NCI-H2081 (cell line): ENCODE results near the gene KIF22.
A peak's percentile ranks its signal among the peaks of the same experiment; 100 is the strongest.

Source experiments
- DNase-seq, 2 experiments: peaks; one replicate each; lab custom pipeline; 2025; lab: John Stamatoyannopoulos, UW

KIF22 gene

DNA sequence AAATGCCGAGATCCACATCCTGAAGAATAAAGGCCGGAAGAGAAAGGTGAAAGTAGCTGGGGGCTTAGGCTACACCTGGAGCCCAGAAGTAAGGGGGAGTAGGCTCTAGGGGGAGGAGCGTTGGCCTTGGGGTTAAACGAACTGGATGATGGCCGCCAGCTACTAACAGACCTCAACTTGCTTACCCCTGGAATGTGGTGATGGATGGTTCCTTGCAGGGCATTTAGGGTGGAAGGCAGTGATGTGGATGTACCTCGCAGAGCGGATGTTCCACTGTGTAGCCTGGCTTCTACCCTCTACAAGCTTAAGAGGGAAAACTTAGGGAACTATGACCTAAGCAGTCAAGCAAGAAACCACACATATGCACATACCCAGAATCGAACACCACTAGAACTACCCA lies 13.5 kb downstream of the KIF22 start:
- DNase-seq = no peak

DNA sequence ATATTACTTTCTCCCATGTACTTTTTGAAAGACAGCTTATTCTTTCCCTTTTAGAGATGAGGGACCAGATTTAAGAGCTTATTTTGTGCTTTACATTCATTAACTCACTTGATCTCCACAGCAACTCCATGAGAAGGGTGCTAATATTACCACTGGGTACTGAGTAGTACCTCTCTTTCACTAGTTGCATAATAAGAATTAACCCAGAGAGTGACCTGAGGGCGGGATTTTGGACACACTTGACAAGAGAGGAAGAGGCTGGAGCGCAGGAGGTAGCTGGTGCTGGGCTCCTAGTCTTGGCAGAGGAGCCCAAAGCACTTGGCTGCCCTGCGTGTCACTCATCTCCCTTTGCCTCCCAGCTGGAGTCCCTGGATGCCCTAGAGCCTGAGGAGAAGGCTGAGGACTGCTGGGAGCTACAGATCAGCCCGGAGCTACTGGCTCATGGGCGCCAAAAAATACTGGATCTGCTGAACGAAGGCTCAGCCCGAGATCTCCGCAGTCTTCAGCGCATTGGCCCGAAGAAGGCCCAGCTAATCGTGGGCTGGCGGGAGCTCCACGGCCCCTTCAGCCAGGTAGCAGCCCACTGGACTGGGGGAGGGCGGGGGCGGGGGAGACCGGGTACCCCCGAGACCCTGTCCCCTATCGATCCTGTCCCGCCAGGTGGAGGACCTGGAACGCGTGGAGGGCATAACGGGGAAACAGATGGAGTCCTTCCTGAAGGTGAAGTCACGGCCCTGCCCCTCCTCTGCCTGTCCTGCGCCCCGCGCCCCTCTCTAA lies 14.1 kb downstream of the KIF22 start:
- peak in 1 of 2 experiments; percentile 49 for DNase-seq

DNA sequence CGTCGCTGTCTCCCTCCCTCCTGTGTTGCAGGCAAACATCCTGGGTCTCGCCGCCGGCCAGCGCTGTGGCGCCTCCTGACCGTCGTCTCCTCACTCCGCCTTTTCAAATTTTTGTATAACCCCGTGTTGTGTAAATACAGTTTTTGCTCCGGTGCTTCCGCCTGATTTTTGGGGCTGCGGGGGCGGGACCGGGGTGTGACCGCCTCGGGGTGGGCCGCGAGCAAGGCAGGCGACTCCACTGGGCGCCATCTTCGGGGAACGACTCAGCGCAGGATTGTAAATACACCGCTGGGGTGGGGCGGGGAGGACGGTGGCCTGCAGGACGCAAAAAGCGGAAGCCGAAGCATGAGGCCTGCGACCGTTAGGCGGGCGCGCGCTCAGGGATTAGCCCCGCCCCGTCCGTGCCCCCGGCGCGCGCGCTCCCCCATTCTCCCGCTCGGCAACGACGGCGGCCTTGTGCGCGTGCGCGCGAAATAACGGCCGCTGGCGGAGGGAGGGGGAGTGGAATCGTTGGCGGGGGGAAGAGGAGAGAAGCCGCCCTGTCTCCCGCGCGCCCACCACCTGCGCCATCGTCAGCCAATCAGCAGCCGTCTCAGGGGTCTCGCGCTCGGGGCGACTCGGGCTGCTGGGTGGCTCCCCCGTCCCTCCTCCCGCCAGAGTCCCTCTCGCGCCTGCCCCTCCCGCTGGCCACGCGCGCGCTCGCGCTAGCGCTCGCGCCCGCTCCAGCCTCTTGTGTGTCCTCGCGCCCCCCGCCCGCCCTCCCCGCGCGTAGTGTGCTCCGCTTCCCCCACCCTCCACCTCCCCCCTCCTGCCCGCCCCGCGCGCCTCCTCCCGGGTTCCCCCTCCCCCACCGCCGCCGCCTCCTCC lies 14.9 kb downstream of the KIF22 start:
- peak; percentile 98 for DNase-seq

GRCh38 chr16:29806099-29806579 lies 15.6 kb downstream of the KIF22 start, which contains the start of gene MAZ:
Gene MAZ (plus strand): TSS chr16:29806529. CDS start chr16:29806702, 173 bp downstream.
- DNase-seq = no peak

DNA sequence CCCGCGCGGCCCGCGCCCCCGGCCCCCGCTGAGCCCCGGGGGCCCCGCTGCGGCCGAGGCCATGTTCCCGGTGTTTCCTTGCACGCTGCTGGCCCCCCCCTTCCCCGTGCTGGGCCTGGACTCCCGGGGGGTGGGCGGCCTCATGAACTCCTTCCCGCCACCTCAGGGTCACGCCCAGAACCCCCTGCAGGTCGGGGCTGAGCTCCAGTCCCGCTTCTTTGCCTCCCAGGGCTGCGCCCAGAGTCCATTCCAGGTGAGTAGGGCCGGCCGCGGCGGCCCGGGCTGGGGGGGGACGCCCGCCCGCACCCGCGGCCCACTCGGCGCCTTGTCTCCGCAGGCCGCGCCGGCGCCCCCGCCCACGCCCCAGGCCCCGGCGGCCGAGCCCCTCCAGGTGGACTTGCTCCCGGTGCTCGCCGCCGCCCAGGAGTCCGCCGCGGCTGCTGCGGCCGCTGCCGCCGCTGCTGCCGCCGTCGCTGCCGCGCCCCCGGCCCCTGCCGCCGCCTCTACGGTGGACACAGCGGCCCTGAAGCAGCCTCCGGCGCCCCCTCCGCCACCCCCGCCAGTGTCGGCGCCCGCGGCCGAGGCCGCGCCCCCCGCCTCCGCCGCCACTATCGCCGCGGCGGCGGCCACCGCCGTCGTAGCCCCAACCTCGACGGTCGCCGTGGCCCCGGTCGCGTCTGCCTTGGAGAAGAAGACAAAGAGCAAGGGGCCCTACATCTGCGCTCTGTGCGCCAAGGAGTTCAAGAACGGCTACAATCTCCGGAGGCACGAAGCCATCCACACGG lies 16.3 kb downstream of the KIF22 start:
- peak; percentile 78 to 84 for DNase-seq

GRCh38 chr16:29807426-29808218 lies 17.1 kb downstream of the KIF22 start:
- DNase-seq = peak; percentile 84 to 88

DNA sequence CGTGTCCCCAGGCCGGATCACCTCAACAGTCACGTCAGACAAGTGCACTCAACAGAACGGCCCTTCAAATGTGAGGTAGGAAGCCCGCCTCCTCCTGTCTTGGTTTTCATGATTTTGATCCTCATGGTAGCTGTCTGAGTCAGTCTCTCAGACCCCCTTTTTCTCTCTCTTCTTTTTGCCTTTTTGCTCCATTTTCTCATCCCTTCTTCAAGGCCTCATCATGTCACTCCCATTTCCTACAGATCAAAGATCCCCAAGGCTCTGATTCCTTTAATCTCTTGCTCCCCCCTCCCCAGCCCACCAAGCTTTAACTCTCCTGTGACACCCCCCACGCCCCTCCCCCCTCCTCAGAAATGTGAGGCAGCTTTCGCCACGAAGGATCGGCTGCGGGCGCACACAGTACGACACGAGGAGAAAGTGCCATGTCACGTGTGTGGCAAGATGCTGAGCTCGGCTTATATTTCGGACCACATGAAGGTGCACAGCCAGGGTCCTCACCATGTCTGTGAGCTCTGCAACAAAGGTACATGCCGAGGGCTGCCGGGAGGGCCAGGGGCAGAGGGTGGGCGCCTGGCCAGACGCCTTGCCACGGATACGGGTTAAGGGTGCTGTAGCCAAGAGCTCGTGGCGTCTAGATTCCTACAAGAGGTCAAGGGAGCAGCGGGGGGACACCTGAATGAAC lies 17.8 kb downstream of the KIF22 start:
- DNase-seq = no peak

- DNase-seq = no peak
These were observed 18.6 kb downstream of the KIF22 start for GRCh38 chr16:29809031-29809747.

- DNase-seq = no peak
These were observed 19.5 kb downstream of the KIF22 start for GRCh38 chr16:29809850-29810698.

DNA sequence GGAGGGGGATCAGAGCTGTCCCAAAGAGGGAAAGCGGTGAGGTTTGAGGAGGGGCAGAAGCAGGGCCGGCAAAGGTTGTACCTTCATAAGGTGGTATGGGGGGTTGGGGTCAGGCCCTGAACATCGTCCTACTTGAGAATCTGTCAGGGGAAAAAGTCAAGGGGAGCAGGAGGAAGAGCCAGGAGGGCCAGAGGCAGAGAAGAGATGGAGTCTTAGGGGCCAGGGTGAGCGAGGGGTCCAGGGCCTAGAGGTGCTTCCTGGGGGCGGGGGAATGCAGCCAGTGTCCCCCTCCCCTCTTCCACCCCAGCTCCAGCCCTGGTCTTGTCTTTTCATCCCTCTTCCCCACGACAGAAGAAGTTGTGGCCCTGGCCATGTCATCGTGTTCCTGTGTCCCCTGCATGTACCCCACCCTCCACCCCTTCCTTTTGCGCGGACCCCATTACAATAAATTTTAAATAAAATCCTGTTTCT lies 20.2 kb downstream of the KIF22 start:
- no peak for DNase-seq

DNA sequence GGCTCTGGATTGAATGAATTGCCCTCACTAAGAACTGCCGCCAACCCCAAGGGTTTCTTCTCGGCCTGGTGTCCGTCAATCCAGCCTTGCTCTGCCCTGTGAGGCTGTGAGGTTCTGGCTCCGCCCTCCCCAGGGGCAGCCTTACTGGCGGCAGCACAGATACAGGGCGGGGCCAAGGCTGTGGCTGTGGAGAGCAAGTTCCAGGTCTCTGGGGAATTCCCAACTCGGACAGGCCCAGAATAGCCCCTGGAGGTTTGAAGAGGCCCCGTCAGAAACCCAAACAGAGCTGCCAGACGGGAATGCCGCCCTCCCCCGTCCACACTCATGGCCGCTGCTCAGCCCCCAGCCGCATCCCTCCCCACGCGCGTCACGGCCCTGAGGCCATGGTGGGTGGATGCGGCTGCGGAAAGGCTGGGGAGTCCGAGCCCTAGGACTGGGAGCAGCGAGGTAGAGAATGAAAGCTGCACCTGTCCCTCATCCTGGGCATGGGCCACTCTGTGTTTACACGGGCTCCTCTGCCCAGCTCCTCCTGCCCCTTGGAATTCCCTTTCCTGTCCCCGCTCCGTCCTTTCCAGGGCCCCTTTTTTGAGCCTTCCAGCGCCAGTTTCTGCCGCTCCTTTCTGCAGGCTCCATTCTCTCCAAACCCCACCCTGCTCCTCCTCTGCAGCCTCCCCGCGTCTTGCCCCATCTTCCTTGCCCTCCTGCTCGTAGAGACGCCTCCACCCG lies 20.8 kb downstream of the KIF22 start:
- DNase-seq = peak; percentile 74 to 77

DNA sequence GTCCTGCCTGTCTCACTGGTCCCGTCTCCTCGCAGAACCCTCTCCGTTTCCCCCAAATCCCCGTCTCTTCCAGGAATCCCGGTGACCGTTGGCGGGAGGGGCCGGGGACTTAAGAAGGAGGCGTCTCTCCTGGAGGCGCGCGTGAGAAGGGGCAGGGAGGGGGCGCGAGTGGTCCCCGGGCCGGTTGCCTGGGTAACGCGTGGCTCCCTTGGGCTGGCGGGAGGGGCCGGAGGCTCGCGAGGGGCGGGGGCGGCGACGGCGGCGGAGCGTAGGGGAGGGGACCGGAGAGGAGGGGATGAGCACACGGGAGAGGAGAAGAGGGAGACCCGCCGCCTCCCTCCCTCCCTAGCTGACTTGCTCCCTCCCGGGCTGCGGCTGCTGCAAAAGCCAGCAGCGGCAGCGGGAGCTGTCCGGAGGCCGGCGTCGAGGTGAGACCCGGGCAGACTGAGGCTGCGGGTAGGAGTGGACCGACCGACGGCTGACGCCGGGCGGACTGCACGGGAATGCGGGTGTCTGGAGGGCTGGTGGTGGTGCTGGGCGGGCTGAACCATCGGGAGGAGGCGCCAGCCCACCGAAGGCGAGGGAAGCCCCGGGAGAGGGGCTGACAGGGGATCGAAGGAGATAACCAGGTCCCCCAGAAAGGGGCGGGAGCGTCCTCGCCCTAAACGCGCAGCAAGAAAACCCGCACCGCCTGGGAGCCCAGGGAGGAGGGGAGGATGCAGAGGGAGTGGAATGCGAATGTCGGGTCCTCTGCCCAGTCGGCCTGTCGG lies 21.5 kb downstream of the KIF22 start, which contains the start of gene PRRT2:
Gene PRRT2 (plus strand): TSS at position 298 of the 770 bp plus-strand sequence. CDS start 862 bp downstream, outside the sequence.
- DNase-seq = no peak

GRCh38 chr16:29812754-29813643 lies 22.4 kb downstream of the KIF22 start:
- DNase-seq = no peak

DNA sequence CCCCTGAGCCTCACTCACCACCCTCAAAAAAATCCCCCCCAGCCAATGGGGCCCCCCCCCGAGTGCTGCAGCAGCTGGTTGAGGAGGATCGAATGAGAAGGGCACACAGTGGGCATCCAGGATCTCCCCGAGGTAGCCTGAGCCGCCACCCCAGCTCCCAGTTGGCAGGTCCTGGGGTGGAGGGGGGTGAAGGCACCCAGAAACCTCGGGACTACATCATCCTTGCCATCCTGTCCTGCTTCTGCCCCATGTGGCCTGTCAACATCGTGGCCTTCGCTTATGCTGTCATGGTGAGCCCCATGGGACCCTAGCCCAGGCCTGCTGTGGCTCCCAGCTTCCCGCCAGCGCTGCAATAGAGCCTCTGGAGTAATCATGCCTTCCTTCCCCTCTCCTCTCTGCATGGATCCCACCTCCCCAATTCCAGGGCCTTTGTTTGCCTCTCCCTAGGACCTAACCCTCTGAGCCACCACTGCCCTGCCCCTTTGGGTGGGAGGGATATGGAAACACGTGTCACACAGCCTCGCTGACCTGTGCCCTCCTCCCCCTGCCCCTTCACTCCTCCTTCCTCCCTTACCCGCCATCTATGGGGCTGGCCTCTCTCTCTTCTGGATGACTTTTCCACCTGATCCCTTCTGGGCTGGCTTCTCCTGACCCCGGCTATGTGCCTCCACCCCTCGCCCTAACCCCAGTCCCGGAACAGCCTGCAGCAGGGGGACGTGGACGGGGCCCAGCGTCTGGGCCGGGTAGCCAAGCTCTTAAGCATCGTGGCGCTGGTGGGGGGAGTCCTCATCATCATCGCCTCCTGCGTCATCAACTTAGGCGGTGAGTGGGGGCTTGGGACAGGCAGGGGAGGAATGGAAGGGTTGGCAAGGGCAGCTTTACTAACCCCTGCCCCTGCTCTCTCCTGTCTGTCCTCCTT lies 23.4 kb downstream of the KIF22 start:
- no peak for DNase-seq

- no peak for DNase-seq
These were observed 24.0 kb downstream of the KIF22 start for GRCh38 chr16:29814592-29814991.
